ENCODE data around the gene C14orf119.
A peak's percentile ranks its signal among the peaks of the same experiment; 100 is the strongest.
"Not testable (repeated sequence)": the region's sequence is repeated elsewhere in the genome, so short reads cannot be mapped to it uniquely, and the experiment has no call there.

C14orf119 gene

GRCh38 chr14:23104591-23105347 is 9.5 kb downstream of the C14orf119 start, which contains the start of gene CIROP:
TSS of gene CIROP (minus strand) at chr14:23104989. CDS start at chr14:23104920, 69 bp downstream.
- DNase-seq (ENCODE audit: low read depth), result peak; percentile 33
- peak; percentile 18 for TF ChIP-seq CTCF (conservative IDR thresholded peaks at IDR 0.05; ENCODE audit: low read depth, low read length)
- H3K4me3 ChIP-seq (ENCODE audit: low read depth, low read length), result no peak within 1 kb of the TSS

GRCh38 chr14:23105348-23105824 is 10.1 kb downstream of the C14orf119 start:
- H3K4me3 ChIP-seq (ENCODE audit: low read depth, low read length), result no peak overlapping the region
- no peak for DNase-seq (ENCODE audit: low read depth)
- no peak for TF ChIP-seq CTCF (conservative IDR thresholded peaks at IDR 0.05; ENCODE audit: low read depth, low read length)

- no peak for DNase-seq (ENCODE audit: low read depth)
- no peak overlapping the region for H3K4me3 ChIP-seq (ENCODE audit: low read depth, low read length)
- TF ChIP-seq CTCF (conservative IDR thresholded peaks at IDR 0.05; ENCODE audit: low read depth, low read length), result no peak
These were observed 11.4 kb downstream of the C14orf119 start for GRCh38 chr14:23106747-23107045.

GRCh38 chr14:23107620-23108019 is 12.3 kb downstream of the C14orf119 start:
- H3K4me3 ChIP-seq (ENCODE audit: low read depth, low read length); DNase-seq (ENCODE audit: low read depth): not testable (repeated sequence)

GRCh38 chr14:23108169-23108568 is 12.9 kb downstream of the C14orf119 start:
- H3K4me3 ChIP-seq (ENCODE audit: low read depth, low read length); DNase-seq (ENCODE audit: low read depth): not testable (repeated sequence)

GRCh38 chr14:23109769-23110168 is 14.5 kb downstream of the C14orf119 start:
- DNase-seq (ENCODE audit: low read depth), result no peak
- TF ChIP-seq CTCF (conservative IDR thresholded peaks at IDR 0.05; ENCODE audit: low read depth, low read length), result no peak
- H3K4me3 ChIP-seq (ENCODE audit: low read depth, low read length), result no peak overlapping the region

GRCh38 chr14:23110579-23111365 is 15.5 kb downstream of the C14orf119 start:
- no peak for TF ChIP-seq CTCF (conservative IDR thresholded peaks at IDR 0.05; ENCODE audit: low read depth, low read length)
- no peak for DNase-seq (ENCODE audit: low read depth)
- no peak overlapping the region for H3K4me3 ChIP-seq (ENCODE audit: low read depth, low read length)
